ENCODE data around the gene SLC27A5.

Gene SLC27A5

DNA sequence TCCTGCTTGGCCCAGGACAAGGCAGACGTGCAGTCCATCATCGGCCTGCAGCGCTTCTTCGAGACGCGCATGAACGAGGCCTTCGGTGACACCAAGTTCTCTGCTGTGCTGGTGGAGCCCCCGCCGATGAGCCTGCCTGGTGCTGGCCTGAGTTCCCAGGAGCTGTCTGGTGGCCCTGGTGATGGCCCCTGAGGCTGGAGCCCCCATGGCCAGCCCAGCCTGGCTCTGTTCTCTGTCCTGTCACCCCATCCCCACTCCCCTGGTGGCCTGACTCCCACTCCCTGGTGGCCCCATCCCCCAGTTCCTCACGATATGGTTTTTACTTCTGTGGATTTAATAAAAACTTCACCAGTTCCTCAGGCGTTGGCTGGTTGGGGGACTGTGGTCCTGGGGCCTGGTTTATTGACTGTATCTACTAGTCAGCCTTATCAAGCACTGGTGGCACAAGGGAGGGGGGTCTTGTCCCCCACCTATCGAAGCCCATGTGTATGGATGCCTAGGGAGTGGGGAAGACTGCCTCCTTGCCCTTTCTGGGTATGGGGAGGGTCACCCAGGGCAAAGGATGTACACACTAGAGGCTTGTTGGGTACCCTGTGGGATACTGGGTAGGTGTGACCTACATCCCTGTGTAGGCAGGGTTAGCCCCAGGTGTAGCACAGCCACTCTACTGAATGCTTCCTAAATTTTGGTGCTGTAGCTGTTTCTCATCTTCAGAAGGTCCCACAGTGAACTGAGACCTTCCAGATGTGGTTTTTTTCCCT is 38.8 kb upstream of the SLC27A5 start:
- WGBS, 2 experiments: 96% methylated on average over 13 of the region's 13 CpGs
- H3K27me3 ChIP-seq (ENCODE audit: control insufficient read depth, insufficient read depth, low read length, poor library complexity, severe bottlenecking): no peaks in the 10 kb centered on the region
- no peak overlapping the region for H3K27ac ChIP-seq (ENCODE audit: insufficient read depth, low read depth, low read length, poor library complexity, severe bottlenecking)
- H3K4me1 ChIP-seq (ENCODE audit: control insufficient read depth, insufficient read depth, low read length): peaks cover 13% of the 10 kb centered on the region
- H3K9me3 ChIP-seq (ENCODE audit: control insufficient read depth, low read length): no peaks in the 10 kb centered on the region
- H3K36me3 ChIP-seq (ENCODE audit: control insufficient read depth, insufficient read depth, low read length): peaks cover 50% of the 10 kb centered on the region
- no peak overlapping the region for H3K4me3 ChIP-seq (ENCODE audit: insufficient read depth, low read depth, low read length)

DNA sequence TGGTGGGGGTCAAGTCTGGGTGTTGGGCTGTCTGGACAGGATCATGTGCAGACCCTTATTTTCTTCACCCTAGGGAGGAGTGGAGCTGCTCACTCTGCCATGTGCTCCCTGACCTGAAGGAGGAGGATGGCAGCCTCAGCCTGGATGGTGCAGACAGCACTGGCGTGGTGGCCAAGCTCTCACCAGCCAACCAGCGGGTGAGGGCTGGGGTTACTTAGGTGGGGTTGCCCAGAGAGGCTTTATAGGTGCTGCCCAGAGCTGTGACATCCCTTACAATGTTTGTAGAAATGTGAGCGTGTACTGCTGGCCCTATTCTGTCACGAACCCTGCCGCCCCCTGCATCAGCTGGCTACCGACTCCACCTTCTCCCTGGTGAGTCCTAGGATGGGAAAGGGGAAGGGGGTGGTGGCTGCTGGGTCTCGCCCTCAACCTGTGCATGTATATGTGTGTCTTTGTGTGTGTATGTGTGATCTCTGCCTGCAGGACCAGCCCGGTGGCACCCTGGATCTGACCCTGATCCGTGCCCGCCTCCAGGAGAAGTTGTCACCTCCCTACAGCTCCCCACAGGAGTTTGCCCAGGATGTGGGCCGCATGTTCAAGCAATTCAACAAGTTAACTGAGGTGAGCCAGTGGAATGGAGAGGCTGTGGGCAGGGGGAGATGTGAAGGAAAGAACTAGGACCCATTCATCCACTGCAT is 38.0 kb upstream of the SLC27A5 start:
- Histone ChIP-seq H3K27ac (ENCODE audit: insufficient read depth, low read depth, low read length, poor library complexity, severe bottlenecking) (no peak overlapping the region), H3K36me3 (ENCODE audit: control insufficient read depth, insufficient read depth, low read length) (peaks cover 48% of the 10 kb centered on the region), H3K4me3 (ENCODE audit: insufficient read depth, low read depth, low read length) (no peak overlapping the region), H3K4me1 (ENCODE audit: control insufficient read depth, insufficient read depth, low read length) (peaks cover 13% of the 10 kb centered on the region), H3K9me3 (ENCODE audit: control insufficient read depth, low read length) (no peaks in the 10 kb centered on the region), H3K27me3 (ENCODE audit: control insufficient read depth, insufficient read depth, low read length, poor library complexity, severe bottlenecking) (no peaks in the 10 kb centered on the region)
- WGBS, 2 experiments: 96 to 97% methylated on average over 11 of the region's 11 CpGs

DNA sequence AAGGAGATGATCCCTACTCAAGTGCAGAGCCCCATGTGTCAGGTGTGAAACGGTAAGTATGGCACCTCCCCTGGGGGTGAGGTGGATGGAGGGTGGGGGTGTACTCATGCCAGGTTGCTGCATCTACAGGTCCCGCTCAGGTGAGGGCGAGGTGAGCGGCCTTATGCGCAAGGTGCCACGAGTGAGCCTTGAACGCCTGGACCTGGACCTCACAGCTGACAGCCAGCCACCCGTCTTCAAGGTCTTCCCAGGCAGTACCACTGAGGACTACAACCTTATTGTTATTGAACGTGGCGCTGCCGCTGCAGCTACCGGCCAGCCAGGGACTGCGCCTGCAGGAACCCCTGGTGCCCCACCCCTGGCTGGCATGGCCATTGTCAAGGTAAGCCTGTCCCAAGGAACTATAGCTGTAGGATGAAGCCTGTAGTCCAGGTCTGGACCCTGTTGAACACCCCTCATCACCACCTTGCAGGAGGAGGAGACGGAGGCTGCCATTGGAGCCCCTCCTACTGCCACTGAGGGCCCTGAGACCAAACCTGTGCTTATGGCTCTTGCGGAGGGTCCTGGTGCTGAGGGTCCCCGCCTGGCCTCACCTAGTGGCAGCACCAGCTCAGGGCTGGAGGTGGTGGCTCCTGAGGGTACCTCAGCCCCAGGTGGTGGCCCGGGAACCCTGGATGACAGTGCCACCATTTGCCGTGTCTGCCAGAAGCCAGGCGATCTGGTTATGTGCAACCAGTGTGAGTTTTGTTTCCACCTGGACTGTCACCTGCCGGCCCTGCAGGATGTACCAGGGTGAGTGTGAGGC is 37.3 kb upstream of the SLC27A5 start:
- Histone ChIP-seq H3K36me3 (ENCODE audit: control insufficient read depth, insufficient read depth, low read length) (peaks cover 48% of the 10 kb centered on the region), H3K27ac (ENCODE audit: insufficient read depth, low read depth, low read length, poor library complexity, severe bottlenecking) (no peak overlapping the region), H3K4me3 (ENCODE audit: insufficient read depth, low read depth, low read length) (no peak overlapping the region), H3K9me3 (ENCODE audit: control insufficient read depth, low read length) (no peaks in the 10 kb centered on the region), H3K4me1 (ENCODE audit: control insufficient read depth, insufficient read depth, low read length) (peaks cover 13% of the 10 kb centered on the region), H3K27me3 (ENCODE audit: control insufficient read depth, insufficient read depth, low read length, poor library complexity, severe bottlenecking) (no peaks in the 10 kb centered on the region)
- WGBS, 2 experiments: 97% methylated on average over 20 of the region's 20 CpGs

DNA sequence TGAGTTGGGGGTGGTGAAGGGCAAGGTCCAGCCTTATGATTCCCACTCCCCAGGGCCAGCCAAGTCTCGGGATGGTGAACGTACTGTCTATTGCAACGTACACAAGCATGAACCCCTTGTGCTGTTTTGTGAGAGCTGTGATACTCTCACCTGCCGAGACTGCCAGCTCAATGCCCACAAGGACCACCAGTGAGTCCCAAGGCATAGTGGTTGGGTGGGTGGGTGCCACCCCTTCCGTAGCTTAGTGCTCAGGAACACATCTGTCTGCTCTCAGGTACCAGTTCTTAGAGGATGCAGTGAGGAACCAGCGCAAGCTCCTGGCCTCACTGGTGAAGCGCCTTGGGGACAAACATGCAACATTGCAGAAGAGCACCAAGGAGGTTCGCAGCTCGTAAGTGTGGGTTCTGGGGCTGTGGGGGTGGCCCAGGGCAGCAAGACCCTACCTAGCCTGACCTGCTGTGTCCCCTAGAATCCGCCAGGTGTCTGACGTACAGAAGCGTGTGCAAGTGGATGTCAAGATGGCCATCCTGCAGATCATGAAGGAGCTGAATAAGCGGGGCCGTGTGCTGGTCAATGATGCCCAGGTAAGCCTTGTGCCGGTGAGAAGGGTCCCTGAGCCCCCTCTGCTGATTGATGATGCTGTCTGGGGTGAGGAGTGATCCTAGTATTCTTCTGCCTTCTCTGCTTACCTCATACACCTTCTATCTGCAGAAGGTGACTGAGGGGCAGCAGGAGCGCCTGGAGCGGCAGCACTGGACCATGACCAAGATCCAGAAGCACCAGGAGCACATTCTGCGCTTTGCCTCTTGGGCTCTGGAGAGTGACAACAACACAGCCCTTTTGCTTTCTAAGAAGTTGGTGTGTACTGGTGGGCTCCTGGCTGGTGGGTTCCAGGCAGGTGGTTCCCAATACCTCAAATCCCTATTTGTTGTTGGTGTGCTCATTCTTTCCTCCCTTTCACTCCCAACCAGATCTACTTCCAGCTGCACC is 35.8 kb upstream of the SLC27A5 start:
- Histone ChIP-seq H3K36me3 (ENCODE audit: control insufficient read depth, insufficient read depth, low read length) (peaks cover 48% of the 10 kb centered on the region), H3K27me3 (ENCODE audit: control insufficient read depth, insufficient read depth, low read length, poor library complexity, severe bottlenecking) (peaks cover 2% of the 10 kb centered on the region), H3K9me3 (ENCODE audit: control insufficient read depth, low read length) (no peaks in the 10 kb centered on the region), H3K27ac (ENCODE audit: insufficient read depth, low read depth, low read length, poor library complexity, severe bottlenecking) (no peak overlapping the region), H3K4me1 (ENCODE audit: control insufficient read depth, insufficient read depth, low read length) (peaks cover 13% of the 10 kb centered on the region), H3K4me3 (ENCODE audit: insufficient read depth, low read depth, low read length) (no peak overlapping the region)
- 96 to 97% methylated on average over 18 of the region's 18 CpGs for WGBS, 2 experiments

DNA sequence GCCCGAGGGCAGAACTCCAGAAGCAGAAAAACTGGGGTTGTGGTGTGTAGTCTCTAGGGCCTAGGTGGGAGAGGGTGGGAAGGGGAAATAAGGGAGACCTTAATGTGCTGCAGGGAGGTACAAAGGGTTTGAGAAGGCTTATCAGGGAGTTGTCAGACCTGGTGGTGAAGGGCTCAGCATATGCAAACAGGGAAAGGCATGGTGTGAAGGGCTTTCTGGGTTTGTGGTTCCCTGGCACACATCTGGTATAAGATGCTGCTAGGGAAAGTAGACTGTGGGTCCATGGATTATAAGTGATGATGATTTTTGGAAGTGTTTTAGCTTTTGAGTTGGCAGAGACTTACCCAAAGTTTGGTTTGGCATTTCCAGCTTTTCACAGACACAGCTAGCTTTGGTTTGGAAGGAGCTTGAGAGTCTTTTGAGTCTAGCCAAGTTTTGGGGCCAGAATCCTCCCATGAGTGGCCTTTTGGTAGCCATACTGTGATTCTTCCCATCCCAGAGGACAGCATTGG is 34.3 kb upstream of the SLC27A5 start:
- Histone ChIP-seq H3K4me1 (ENCODE audit: control insufficient read depth, insufficient read depth, low read length) (peaks cover 13% of the 10 kb centered on the region), H3K27me3 (ENCODE audit: control insufficient read depth, insufficient read depth, low read length, poor library complexity, severe bottlenecking) (peaks cover 17% of the 10 kb centered on the region), H3K4me3 (ENCODE audit: insufficient read depth, low read depth, low read length) (peak overlapping the region; percentile 100), H3K27ac (ENCODE audit: insufficient read depth, low read depth, low read length, poor library complexity, severe bottlenecking) (no peak overlapping the region), H3K9me3 (ENCODE audit: control insufficient read depth, low read length) (no peaks in the 10 kb centered on the region), H3K36me3 (ENCODE audit: control insufficient read depth, insufficient read depth, low read length) (peaks cover 38% of the 10 kb centered on the region)
- WGBS, 2 experiments: 40 to 60% methylated on average over 1 of the region's 1 CpG

DNA sequence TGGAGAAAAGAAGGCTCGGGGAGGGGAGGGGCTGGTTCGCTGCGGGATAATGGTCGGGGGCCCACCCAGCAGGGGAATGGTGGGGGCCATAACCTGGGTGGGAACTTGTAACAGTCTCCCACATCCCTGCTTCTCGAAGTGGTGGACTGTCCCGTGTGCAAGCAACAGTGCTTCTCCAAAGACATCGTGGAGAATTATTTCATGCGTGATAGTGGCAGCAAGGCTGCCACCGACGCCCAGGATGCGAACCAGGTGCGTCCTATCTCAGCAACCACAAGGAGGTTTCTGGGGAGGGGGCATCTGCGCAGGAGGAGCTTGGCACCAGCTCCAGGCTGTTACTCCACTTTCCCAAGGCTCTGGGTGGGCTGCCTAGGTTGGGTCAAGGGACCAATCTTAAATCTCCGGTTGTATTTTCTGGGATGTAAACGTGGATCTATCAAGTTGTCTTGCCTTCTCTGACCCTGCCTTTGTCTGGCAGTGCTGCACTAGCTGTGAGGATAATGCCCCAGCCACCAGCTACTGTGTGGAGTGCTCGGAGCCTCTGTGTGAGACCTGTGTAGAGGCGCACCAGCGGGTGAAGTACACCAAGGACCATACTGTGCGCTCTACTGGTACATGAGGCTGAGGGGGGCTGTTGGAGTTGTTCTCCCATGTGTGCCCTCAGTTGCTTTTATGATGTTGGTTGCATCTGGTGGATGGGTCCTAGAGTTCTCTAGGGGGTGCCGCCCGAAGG is 33.7 kb upstream of the SLC27A5 start:
- H3K4me3 ChIP-seq (ENCODE audit: insufficient read depth, low read depth, low read length): peak overlapping the region; percentile 100
- H3K4me1 ChIP-seq (ENCODE audit: control insufficient read depth, insufficient read depth, low read length): peaks cover 13% of the 10 kb centered on the region
- H3K27me3 ChIP-seq (ENCODE audit: control insufficient read depth, insufficient read depth, low read length, poor library complexity, severe bottlenecking): peaks cover 23% of the 10 kb centered on the region
- no peak overlapping the region for H3K27ac ChIP-seq (ENCODE audit: insufficient read depth, low read depth, low read length, poor library complexity, severe bottlenecking)
- H3K36me3 ChIP-seq (ENCODE audit: control insufficient read depth, insufficient read depth, low read length): peaks cover 34% of the 10 kb centered on the region
- 14 to 16% methylated on average over 21 of the region's 21 CpGs for WGBS, 2 experiments
- no peaks in the 10 kb centered on the region for H3K9me3 ChIP-seq (ENCODE audit: control insufficient read depth, low read length)

DNA sequence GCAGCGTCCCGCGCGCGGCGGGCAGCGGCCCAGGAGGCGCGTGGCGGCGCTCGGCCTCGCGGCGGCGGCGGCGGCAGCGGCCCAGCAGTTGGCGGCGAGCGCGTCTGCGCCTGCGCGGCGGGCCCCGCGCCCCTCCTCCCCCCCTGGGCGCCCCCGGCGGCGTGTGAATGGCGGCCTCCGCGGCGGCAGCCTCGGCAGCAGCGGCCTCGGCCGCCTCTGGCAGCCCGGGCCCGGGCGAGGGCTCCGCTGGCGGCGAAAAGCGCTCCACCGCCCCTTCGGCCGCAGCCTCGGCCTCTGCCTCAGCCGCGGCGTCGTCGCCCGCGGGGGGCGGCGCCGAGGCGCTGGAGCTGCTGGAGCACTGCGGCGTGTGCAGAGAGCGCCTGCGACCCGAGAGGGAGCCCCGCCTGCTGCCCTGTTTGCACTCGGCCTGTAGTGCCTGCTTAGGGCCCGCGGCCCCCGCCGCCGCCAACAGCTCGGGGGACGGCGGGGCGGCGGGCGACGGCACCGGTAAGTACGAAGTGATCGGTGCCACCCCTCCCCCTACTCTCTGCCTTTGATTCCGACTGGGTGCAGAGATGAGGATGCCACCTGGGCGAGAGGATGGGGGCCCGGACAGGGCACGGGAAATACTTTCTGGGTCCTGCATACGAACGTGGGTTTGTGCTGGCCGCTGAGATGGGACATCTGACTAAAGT is 32.9 kb upstream of the SLC27A5 start:
- H3K27me3 ChIP-seq (ENCODE audit: control insufficient read depth, insufficient read depth, low read length, poor library complexity, severe bottlenecking): peaks cover 28% of the 10 kb centered on the region
- peak overlapping the region; percentile 97 for H3K27ac ChIP-seq (ENCODE audit: insufficient read depth, low read depth, low read length, poor library complexity, severe bottlenecking)
- WGBS, 2 experiments: 0 to 1% methylated on average over 92 of the region's 92 CpGs
- peak overlapping the region; percentile 100 for H3K4me3 ChIP-seq (ENCODE audit: insufficient read depth, low read depth, low read length)
- H3K9me3 ChIP-seq (ENCODE audit: control insufficient read depth, low read length): no peaks in the 10 kb centered on the region
- H3K36me3 ChIP-seq (ENCODE audit: control insufficient read depth, insufficient read depth, low read length): peaks cover 27% of the 10 kb centered on the region
- peaks cover 13% of the 10 kb centered on the region for H3K4me1 ChIP-seq (ENCODE audit: control insufficient read depth, insufficient read depth, low read length)

DNA sequence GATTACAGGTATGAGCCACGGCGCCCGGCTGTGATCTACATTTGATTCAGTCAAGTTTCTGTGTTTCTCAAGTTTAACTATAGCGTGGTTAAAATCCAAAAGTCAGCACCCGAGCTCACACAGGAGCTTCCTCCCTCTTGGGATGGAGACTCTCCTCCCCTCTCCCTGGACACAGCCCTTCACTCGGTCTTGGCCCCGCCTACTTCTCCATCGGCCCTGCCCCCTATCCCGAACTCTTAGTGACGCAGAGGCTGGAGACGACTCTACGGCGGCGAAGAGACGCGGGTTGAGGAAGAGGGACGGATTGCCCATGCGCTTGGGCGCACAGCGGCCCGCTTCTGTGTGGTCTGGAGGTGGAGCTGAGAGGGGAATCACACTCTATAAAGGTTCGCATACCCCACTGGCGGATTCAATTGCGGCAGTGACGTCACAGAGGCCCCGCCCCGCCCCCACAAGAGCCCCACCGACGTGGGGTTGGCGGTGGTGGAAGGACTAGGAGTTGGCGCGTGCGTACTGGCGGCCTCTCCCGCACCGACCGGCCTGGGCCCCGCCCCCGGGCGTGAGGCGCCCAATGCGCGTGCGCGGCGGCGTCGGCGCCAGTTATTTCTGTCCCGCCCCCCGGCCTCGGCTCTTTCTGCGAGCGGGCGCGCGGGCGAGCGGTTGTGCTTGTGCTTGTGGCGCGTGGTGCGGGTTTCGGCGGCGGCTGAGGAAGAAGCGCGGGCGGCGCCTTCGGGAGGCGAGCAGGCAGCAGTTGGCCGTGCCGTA is 32.2 kb upstream of the SLC27A5 start, which contains the start of gene TRIM28:
Gene TRIM28 (plus strand): TSS at position 239 of the 765 bp plus-strand sequence. CDS start 694 bp downstream, outside the sequence.
- H3K4me3 ChIP-seq (ENCODE audit: insufficient read depth, low read depth, low read length): peak within 1 kb of the TSS; percentile 100
- peaks cover 13% of the 10 kb centered on the region for H3K4me1 ChIP-seq (ENCODE audit: control insufficient read depth, insufficient read depth, low read length)
- peaks cover 35% of the 10 kb centered on the region for H3K27me3 ChIP-seq (ENCODE audit: control insufficient read depth, insufficient read depth, low read length, poor library complexity, severe bottlenecking)
- no peaks in the 10 kb centered on the region for H3K9me3 ChIP-seq (ENCODE audit: control insufficient read depth, low read length)
- WGBS, 2 experiments: 0% methylated on average over 73 of the region's 73 CpGs
- peak within 1 kb of the TSS; percentile 97 for H3K27ac ChIP-seq (ENCODE audit: insufficient read depth, low read depth, low read length, poor library complexity, severe bottlenecking)
- H3K36me3 ChIP-seq (ENCODE audit: control insufficient read depth, insufficient read depth, low read length): peaks cover 20% of the 10 kb centered on the region

Measured in ectodermal cell (in vitro differentiated cells).